Parathyroid adenoma (tissue), 2 donors: Measurements from ENCODE around the gene PCCA.
A peak's percentile ranks its signal among the peaks of the same experiment; 100 is the strongest.

Source experiments
- H2AFZ ChIP-seq: fragments of 300-600 bp; sonication (generic); one replicate; pipeline ENCODE4 v1.7.0; 2017; ENCODE audit warnings: antibody characterized with exemption, mild to moderate bottlenecking
- H3K27ac ChIP-seq: fragments of 300-600 bp; sonication (generic); one replicate; pipeline ENCODE4 v1.7.0; 2017
- H3K27me3 ChIP-seq: fragments of 300-600 bp; sonication (generic); one replicate; pipeline ENCODE4 v1.7.0; 2017; ENCODE audit warnings: low read length; ENCODE audit not compliant: control insufficient read depth, insufficient read depth
- H3K36me3 ChIP-seq: fragments of 300-600 bp; sonication (generic); one replicate; pipeline ENCODE4 v1.7.0; 2017; ENCODE audit warnings: low read length; ENCODE audit not compliant: control insufficient read depth, insufficient read depth
- H3K4me1 ChIP-seq: fragments of 300-600 bp; sonication (generic); one replicate; pipeline ENCODE4 v1.7.0; 2017; ENCODE audit warnings: control low read depth
- H3K4me2 ChIP-seq: fragments of 300-600 bp; sonication (generic); one replicate; pipeline ENCODE4 v1.7.0; 2017; ENCODE audit warnings: low read length
- H3K4me3 ChIP-seq: fragments of 300-600 bp; sonication (generic); one replicate; pipeline ENCODE4 v1.7.0; 2017; ENCODE audit warnings: low read depth, low read length
- H3K79me2 ChIP-seq: fragments of 300-600 bp; sonication (generic); one replicate; pipeline ENCODE4 v1.7.0; 2017; ENCODE audit warnings: control low read depth
- H3K9ac ChIP-seq: fragments of 300-600 bp; sonication (generic); one replicate; pipeline ENCODE4 v1.7.0; 2017; ENCODE audit warnings: mild to moderate bottlenecking
- H3K9me3 ChIP-seq: fragments of 300-600 bp; sonication (generic); one replicate; pipeline ENCODE4 v1.7.0; 2017; ENCODE audit warnings: low read length; ENCODE audit not compliant: control insufficient read depth
- TF ChIP-seq, protein P1 (sequence below): fragments of 300-600 bp; sonication (generic); IDR thresholded peaks from one replicate; pipeline ENCODE4 v1.7.0; 2017; ENCODE audit warnings: antibody characterized with exemption, mild to moderate bottlenecking
- donor health status: primary hyperparathyroidism.

The PCCA gene

GRCh38 chr13:100537951-100538462, 449.1 kb downstream of the PCCA start:
- Histone ChIP-seq H3K79me2 (no peaks in the 10 kb centered on the region), H3K4me3 (no peak overlapping the region), H3K4me2 (no peak overlapping the region), H3K4me1 (no peaks in the 10 kb centered on the region), H3K27me3 (no peaks in the 10 kb centered on the region), H2AFZ (no peak overlapping the region), H3K9ac (no peak overlapping the region), H3K9me3 (no peaks in the 10 kb centered on the region), H3K27ac (no peak overlapping the region), H3K36me3 (no peaks in the 10 kb centered on the region)
- TF ChIP-seq, protein P1, sequence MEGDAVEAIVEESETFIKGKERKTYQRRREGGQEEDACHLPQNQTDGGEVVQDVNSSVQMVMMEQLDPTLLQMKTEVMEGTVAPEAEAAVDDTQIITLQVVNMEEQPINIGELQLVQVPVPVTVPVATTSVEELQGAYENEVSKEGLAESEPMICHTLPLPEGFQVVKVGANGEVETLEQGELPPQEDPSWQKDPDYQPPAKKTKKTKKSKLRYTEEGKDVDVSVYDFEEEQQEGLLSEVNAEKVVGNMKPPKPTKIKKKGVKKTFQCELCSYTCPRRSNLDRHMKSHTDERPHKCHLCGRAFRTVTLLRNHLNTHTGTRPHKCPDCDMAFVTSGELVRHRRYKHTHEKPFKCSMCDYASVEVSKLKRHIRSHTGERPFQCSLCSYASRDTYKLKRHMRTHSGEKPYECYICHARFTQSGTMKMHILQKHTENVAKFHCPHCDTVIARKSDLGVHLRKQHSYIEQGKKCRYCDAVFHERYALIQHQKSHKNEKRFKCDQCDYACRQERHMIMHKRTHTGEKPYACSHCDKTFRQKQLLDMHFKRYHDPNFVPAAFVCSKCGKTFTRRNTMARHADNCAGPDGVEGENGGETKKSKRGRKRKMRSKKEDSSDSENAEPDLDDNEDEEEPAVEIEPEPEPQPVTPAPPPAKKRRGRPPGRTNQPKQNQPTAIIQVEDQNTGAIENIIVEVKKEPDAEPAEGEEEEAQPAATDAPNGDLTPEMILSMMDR = no peak

DNA sequence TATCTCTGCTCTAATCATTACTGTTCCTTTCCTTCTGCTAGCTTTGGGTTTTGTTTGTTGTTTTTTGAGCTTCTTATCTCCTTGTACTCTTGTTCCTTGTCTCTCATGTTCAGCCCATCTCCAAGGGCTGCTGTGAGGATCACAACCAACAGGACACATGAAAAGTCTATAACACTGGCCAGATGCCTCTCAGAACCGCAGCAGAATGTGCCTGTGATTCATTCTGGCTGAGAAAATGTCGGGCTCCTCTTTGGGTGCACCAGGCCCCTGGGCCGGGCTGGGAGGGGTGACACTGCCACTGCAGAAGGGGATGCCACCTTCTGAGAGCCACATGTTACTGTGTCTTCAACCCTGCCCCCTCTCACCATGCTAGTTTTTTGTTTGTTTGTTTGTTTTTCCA, 451.7 kb downstream of the PCCA start:
- no peak overlapping the region for H2AFZ ChIP-seq

GRCh38 chr13:100541897-100542825, 453.3 kb downstream of the PCCA start:
- H3K4me2 ChIP-seq = peak overlapping the region; percentile 33
- H3K4me3 ChIP-seq = no peak overlapping the region
- no peak overlapping the region for H3K27ac ChIP-seq
- no peaks in the 10 kb centered on the region for H3K9me3 ChIP-seq
- TF ChIP-seq, protein P1 = no peak
- no peaks in the 10 kb centered on the region for H3K79me2 ChIP-seq
- peak overlapping the region; percentile 23 for H2AFZ ChIP-seq
- H3K4me1 ChIP-seq = no peaks in the 10 kb centered on the region
- H3K36me3 ChIP-seq = no peaks in the 10 kb centered on the region
- H3K9ac ChIP-seq = no peak overlapping the region
- H3K27me3 ChIP-seq = no peaks in the 10 kb centered on the region

More for the DNA sequence above, 451.7 kb downstream of the PCCA start:
- H3K4me3 ChIP-seq = no peak overlapping the region
- no peak overlapping the region for H3K4me2 ChIP-seq
- no peaks in the 10 kb centered on the region for H3K9me3 ChIP-seq
- no peaks in the 10 kb centered on the region for H3K4me1 ChIP-seq
- no peaks in the 10 kb centered on the region for H3K27me3 ChIP-seq
- H3K27ac ChIP-seq = no peak overlapping the region
- H3K9ac ChIP-seq = no peak overlapping the region
- H3K79me2 ChIP-seq = no peaks in the 10 kb centered on the region
- TF ChIP-seq, protein P1 = no peak
- no peaks in the 10 kb centered on the region for H3K36me3 ChIP-seq

- H3K4me2 ChIP-seq = peak overlapping the region; percentile 33
- H2AFZ ChIP-seq = peak overlapping the region; percentile 23
- no peak overlapping the region for H3K27ac ChIP-seq
- H3K4me1 ChIP-seq = no peaks in the 10 kb centered on the region
- H3K4me3 ChIP-seq = no peak overlapping the region
- H3K36me3 ChIP-seq = no peaks in the 10 kb centered on the region
- H3K27me3 ChIP-seq = no peaks in the 10 kb centered on the region
- H3K79me2 ChIP-seq = no peaks in the 10 kb centered on the region
- TF ChIP-seq, protein P1 = peak; percentile 30
- H3K9me3 ChIP-seq = no peaks in the 10 kb centered on the region
- H3K9ac ChIP-seq = no peak overlapping the region
Observed at GRCh38 chr13:100542826-100543156, 453.9 kb downstream of the PCCA start.
